Activated T-helper 9 cell treated with anti-CD3 and anti-CD28 coated beads, Interleukin-2, amount 50 U/mL, for 16 hours (primary cell): ENCODE data around the gene S1PR1.

Experiments used
- DNase-seq: peaks from one replicate; pipeline ENCODE4 v3.0.0-alpha.2; 2020; ENCODE audit warnings: low read depth

S1PR1 gene

GRCh38 chr1:101280049-101280592 lies 43.3 kb downstream of the S1PR1 start:
- no peak for DNase-seq

- no peak for DNase-seq
These were observed 44.3 kb downstream of the S1PR1 start for GRCh38 chr1:101280942-101281654.

GRCh38 chr1:101281751-101282150 lies 44.9 kb downstream of the S1PR1 start:
- no peak for DNase-seq

GRCh38 chr1:101282314-101283038 lies 45.7 kb downstream of the S1PR1 start:
- no peak for DNase-seq

- DNase-seq = no peak
These were observed 46.6 kb downstream of the S1PR1 start for GRCh38 chr1:101283443-101283842.

- peak; percentile 19 for DNase-seq
These were observed 47.2 kb downstream of the S1PR1 start for GRCh38 chr1:101284021-101284420.

GRCh38 chr1:101284622-101285218 lies 47.9 kb downstream of the S1PR1 start:
- no peak for DNase-seq

- no peak for DNase-seq
These were observed 49.2 kb downstream of the S1PR1 start for GRCh38 chr1:101285922-101286570.

- peak; percentile 34 for DNase-seq
These were observed 51.7 kb downstream of the S1PR1 start for GRCh38 chr1:101288491-101288944.

- no peak for DNase-seq
These were observed 53.5 kb downstream of the S1PR1 start for GRCh38 chr1:101290119-101290921.
